GM18508 (cell line): ENCODE data around the gene C16orf78.
"Not testable (repeated sequence)": the region's sequence is repeated elsewhere in the genome, so short reads cannot be mapped to it uniquely, and the experiment has no call there.

Experiments
- ATAC-seq: cut with Tn5 transposase; IDR thresholded peaks from one replicate; pipeline ENCODE4 v1.9.1; 2021; ENCODE audit warnings: moderate number of reproducible peaks; ENCODE audit not compliant: insufficient read depth, unreplicated experiment

The C16orf78 gene

DNA sequence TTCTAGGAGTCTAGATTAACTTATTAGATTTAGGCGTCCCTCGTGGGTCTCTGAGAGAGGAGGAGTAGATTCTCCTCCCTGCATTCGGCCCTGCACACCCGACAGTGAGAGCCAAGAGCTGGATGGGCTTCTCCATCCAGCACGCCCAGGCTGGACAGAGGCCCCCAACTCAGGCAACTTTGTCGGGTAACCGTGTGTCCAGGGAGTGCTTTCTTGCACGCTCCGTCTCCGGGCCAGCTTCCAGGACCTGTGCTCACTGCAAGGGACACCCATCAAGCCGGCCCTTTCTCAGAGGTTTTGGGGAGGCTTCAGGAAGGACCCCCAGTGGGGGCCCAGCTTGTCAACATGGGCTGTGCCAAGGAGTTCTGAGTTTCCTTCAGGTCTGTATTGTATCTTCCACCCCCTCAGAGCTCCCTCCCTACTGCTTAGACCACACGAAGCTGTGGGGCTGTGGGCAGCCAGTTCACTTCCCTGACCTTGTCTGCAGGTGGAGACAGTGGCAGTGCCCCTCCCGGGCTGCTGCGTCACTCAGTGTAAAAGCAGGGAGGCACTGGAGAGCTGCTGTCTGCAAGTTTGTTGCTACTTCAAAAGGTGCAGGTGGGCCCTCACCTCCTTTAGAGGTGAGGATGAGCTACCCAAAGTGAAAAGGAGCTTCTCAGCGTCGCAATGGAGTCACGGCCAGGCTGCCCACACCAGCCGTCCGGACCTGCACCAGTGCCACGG, 24.0 kb upstream of the C16orf78 start:
- ATAC-seq, result no peak

DNA sequence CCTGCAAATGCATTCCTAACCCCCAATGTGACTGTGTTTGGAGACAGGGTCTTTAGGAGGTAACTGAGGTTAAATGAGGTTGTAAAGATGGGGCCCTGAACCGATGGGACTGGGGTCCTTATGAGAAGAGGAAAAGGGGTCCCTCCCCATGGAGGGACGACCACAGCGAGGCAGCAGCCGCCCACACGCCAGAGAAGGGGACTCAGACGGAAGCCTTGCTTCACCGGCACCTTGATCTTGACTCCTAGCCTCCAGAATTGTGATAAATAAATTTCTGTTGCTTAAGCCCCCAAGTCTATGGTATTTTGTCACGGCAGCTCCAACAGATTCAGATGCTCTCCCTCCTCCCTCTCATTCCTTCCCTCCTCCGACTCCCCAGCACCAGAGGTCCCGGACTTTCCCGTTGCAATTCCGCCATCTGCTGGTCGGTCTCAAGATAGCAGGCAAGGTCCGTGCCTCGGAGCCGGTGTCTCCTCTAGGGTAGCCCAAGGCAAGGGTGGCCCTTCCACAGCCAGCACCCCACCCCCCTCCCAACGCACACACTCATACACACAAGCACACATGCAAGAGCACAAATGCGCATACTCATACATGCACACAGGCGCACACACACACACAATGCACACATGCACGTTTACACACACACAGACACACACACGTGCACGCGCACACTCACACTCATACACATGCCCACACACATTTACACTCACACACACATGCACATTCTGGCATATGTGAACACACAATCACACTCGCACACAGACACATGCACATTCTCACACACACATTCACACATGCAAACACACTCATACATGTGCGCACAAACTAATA, 23.1 kb upstream of the C16orf78 start:
- no peak for ATAC-seq

DNA sequence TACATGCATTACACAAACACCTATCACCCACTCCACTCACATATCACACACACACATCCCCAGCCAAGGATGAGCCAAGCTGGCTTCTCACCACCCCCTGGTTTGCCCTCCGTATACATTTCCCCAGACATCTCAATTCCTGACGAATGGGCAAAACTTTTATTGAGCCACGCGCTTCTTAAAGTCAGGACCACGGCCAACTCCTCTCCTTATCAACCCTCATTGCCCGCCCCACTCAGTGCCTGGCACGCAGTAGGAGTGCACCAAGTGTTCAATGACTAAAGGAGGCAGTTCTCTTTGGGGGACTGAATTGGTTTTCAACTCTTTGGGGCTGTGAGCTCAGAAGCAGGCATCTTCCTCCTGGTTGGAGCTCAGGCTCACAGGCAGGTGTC, 22.5 kb upstream of the C16orf78 start:
- ATAC-seq, result no peak

DNA sequence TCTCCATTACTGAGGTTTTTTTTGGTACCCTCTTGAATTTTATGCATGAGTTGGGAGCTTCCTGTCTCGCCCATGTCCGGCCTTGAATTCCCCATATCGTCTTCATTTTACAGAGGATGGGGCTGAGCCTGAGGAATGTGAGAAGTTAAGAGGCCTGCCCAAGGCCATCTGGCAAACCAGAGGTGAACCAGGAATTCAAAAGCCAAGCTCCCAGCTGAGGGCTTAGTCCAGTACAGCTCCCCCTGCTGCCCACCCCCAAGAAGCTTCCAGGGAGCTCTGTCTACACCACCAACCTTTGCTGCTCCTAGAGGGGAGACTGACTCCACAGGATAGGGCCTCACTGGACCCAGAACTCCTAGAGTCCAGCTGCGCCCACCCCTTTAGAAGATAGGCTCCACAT, 20.7 kb upstream of the C16orf78 start:
- no peak for ATAC-seq

DNA sequence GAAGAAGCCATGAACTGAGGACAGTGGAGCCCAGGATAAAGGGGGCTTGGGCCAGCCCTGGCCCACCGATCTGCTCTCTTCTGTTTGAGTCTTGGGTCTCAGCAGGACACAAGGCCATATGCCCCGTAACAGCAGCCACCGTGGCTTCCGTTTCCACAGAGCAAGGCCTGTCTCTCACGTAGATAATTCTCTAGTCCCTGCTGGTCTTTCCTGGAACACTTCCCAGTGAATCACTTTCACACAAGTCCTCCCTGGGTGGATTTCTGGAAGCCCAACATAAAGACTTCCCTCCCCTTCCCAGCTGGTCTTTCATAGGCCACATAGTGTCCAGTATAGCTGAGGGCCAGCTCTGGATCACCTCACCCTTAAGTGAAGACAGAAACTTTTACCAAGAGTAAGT, 19.9 kb upstream of the C16orf78 start:
- no peak for ATAC-seq

DNA sequence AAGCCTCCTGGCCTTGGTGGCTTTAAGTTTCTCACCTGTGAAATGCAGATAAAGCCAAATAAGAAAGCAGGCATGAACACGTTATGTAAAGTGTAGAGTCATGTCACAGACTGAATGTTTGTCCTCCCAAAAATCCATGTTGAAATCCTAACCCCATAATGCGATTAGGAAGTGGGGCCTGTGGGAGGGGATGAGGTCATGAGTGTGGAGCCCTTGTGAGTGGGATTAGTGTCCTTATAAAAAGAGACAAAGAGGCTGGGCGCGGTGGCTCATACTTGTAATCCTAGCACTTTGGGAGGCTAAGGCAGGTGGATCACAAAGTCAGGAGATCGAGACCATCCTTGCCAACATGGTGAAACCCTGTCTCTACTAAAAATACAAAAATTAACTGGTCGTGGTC, 19.5 kb upstream of the C16orf78 start:
- ATAC-seq, result no peak

DNA sequence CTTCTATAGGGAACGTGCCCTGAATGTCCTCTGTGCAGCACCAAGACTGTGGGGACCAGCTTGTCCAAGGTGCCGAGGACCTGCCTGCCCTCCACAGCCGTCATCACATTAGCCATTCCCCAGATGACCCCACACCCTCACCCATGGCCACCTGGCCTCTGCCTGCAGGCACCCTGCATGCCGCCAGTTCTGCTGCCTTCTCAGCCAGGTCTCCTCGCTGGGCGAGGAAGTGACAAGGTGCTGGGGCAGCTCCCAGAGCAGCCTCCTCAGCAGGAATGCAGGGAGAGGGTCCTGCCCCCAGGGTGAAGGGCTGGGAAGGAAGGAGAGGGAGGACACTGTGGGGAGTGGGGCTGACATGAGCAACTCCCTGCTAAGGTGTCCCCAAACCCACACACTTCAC, 18.6 kb upstream of the C16orf78 start:
- ATAC-seq, result no peak

DNA sequence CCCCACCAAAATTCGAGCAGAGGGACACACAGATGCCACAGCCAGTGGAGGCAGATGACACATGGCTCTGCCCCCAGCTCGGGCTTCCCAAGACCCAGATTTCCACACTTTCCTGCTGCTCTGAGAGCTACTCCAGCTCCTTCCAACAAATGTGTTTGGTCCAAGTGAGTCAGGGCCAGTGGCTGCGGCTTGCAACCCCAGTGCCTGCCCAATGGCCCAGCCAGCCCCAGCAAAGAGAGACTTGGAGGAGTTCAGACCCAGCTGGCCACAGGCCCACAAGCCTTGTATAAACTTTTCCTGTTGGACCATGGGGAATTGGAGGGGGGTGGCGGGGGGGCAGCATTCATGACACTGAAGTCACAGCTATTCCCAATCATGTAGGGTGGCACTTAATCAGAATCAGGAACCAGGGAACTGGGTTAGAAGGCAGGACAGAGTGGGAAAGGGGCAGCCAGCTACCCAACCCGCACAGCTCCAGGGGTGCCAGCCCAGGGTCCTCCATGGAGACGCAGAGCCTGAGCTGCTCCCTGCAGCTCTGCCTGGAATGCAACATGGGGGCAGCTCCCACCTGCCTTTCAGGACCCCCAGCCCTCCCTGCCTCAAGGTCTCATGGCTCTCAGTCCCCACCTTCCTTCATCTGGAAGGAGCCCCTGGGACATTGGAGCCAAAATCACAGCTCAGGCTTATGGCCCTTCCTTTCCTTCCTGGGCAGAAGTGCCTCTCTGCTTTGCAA, 17.5 kb upstream of the C16orf78 start:
- ATAC-seq, result no peak

DNA sequence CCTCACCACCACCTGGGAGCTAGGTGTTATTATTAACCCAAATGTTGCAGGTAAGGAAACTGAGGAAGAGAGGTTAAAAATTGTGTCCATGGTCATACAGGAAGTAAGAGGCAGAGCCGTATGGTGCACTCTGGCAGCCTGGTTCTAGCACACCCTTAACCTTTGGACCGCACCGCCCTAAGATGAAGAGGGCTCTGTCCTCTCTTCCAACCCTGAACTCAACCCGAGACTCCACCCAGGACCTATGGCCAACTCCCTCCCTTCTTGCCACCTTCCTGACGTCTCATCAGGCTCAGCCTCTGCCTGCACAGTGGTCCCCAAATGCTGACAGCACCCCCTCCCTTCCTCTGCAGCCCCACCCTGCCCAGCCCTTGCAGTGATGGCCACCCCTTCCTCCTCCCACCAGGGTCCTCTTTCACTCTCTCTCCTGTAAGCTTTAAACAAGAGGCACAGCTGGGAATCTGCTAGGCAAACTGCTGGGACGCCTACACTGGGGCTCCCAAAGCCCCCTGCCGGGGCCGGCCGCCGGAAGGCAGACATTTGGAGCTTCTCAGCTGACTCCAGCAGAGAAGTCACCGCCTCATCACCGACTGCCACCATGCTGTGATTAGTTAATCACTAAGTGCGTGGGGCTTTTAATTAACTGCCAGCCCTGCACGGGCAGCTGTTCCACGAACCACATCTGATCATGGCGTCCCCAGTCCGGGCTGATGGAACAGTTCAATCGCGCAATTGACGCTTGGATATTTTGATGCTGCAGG, 16.7 kb upstream of the C16orf78 start:
- ATAC-seq, result no peak

DNA sequence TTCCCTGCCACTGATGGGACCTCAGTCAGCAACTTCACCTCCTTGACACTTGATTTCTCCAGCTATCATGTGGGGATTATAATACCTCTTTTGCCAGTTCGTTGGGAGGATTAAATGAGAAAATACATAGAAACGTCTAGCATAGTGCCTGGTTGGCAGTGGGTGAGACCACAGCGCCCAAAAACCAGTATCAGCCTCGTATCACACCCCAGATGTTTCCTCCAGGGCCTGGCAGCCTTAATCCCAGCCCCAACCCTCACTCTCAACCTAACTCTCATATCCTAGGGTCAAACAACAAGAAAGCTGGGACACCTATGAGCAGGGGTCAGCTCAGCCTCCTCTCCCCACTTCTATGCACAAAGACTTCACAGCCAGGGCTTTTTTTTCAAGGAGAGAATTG, 14.0 kb upstream of the C16orf78 start:
- no peak for ATAC-seq

DNA sequence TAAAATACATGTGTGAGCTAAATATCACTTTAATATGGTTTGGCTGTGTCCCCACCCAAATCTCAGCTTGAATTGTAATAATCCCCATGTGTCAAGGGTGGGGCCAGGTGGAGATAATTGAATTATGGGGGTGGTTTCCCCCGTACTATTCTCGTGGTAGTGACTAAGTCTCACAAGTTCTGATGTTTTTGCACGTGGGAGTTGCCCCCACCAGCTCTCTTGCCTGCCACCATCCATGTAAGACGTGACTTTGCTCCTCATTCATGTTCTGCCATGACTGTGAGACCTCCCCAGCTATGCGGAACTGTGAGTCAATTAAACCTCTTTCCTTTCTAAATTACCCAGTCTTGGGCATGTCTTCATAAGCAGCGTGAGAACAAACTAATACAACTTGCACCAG, 11.9 kb upstream of the C16orf78 start:
- ATAC-seq, result not testable (repeated sequence)

DNA sequence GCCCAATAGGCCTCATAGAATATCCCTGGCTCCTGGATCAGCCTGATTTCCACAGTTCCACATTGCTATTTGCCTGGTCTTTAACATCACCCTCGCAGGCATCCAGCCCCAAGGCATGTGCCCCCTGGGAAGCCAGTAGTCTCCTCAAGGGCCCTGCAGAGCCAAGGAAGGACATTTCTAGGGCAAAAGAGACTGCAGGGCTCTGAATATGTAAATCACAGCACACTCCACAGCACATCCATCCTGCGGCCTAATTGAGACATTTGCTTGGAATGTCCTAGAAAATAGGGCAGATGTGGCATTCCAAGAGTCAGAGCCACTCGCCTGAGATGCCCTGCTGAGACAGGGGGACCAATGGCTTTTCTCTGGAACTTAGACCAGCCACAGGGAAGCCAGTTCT, 11.4 kb upstream of the C16orf78 start:
- no peak for ATAC-seq

DNA sequence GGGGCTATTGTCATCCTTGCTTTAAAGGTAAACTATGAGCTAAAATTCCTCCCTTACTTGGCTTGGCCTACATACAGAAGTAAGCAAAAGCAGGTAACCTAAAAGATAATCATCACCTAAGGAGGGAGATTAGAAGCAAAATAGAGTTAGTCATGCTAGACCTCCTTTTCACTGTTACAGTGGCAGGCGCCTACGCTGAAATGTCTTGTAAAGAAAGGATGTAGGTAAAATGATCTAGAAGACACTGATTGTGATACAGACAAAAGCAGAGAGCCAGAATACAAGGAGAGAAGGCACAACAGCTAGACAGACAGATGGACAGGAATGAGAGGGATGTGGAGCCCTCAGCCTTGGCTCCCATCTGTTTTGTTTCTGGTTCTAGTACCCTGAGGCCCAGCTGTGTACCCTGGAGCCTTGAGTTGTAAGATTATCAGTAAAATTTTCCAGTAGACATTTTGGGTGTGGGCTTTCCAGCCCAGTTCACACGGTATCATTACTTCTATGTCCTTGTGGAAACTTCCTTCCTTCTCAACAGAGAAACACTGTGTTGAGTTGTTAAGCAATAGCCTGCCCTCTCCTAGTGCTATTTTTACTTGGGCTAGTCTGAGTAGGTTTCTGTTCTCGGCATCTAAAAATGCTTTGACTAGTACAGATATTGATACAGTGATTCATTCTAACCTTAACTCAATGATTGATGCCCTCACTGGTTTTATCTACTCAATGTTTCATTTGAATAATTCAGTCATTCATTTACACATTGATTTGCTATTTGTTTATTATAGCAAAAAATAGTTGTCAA, 7.7 kb upstream of the C16orf78 start:
- ATAC-seq, result peak; percentile 86

DNA sequence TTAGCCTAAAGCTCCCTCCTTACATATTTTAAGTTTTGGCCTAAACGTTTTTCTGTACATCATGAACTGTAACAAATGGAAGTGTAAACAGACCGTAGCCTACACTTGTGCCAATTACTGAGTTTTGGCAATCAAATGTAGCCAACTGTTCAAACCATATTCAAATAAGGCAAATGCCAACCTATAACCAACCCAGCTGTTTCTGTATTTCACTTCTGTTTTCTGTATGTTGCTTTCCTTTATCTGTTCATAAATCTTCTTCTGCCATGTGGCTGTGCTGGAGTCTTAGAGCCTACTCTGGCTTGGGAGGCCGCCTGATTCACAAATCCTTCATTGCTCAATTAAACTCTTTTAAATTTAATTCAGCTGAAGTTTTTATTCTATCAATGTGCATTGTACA, 6.9 kb upstream of the C16orf78 start:
- peak; percentile 44 for ATAC-seq

DNA sequence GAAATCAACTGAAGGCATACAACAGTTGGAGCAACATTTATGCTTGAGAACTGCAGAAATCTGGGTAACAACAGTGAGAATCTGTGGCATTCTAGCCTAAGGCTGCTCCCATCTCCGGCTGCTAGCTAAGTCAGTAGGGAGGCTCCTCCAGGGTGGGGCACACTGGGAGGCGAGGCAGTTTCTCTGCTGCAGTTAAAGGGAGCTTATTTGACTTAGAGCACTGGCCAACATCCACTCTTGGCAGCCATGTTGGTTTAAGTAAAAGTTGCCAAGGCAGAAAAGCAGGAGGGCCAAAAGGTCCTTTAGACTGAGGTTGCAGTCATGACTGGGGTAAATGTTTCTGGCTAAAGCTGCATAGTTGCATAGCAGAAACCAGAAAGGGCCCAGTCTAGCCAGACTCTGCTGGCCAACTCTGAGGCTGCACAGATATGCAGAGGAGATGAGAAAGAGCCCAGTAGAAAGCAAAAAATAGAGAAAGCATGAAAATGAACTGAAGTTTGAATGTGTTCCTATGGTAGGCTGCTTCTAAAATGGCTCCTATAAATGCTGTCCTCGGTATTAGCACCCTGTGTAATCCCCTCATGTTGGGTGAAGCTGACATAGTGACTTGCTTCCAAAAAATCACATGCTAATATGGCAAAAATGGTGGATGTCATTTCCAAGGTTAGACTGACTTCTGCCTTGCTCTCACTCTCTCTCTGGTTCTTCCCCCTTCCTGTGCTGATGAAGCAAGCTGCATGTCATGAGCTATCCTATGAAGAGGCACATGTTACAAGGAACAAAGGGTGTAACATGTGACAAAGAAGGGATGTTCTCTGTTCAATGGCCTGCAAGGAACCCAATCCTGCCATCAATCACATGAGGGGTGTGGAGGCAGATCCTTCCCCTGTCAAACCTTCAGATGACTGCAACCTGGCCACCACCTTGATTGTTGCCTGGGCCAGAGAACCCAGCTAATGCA, 3.7 kb upstream of the C16orf78 start:
- no peak for ATAC-seq

DNA sequence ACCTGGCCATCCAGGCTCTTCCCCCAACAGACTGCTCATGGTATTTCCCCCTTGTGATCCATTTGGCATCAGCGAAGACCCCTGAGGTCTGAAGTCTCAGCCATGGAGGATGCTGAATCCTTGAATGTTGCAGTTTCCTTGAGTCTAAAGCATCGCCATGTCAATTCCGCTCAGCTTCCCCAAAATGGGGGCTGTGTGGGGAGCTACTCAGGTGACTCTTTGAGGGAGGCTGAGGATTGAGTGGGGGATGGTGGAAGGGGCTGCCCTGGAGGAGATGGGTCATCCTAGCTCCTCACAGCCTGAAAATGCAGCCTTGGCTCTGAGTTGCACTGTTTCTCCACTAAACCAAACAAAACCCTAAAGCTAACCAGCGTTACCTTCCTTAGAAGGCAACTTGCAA, 2.6 kb downstream of the C16orf78 start:
- ATAC-seq, result no peak

DNA sequence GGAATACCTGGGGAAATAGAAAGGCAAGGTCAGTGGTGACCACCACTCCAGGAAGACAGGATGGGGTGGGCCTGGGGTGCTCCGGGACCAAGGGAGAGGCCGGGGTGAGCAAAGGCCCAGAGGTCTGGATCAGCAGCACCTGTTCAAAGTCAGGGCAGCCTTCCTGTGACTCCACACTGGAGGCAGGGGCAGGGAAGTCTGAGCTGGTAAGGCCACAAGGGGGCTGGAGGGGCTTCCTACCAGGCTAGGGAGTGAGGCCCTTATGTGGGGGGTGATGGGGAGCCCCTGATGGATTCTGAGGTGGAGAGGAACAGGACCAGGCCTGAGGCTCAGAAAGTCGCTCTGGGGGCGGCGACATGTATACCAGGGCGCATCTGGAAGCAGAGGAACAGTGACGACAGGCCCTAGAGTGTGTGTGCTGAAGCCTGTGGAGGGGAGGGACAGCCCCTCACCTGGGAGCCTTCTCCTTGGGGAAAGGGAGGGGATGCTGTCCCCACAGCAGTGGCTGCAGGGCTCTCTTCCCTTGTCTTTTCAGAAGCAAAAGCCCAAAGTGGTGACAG, 3.7 kb downstream of the C16orf78 start:
- no peak for ATAC-seq

DNA sequence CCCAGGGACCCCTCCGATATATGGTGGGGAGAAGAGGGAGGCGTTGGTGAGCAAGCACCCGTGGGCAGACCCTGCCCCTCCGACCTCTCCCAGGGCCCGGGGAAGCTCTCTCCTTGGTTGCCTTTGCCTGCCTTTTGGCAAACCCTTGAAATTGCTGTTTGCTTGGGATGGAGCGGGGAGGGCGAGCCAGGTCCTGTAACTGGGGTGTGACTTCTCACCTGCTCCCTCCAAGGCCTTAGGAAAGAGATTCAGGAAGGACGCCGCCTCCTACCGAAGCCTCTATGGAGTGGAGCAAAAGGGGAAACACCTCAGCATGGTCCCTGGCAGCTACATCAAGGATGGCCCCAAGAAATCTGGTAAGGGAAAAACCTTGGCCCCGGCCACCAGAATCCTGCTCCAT, 4.6 kb downstream of the C16orf78 start:
- no peak for ATAC-seq
